IgD-negative memory B cell (primary cell): ENCODE results near the gene BOC. TPM values are rescaled to one million over a fixed set of nuclear protein-coding genes. Genes with fewer than 3 reads are reported as not detected.
A peak's percentile ranks its signal among the peaks of the same experiment; 100 is the strongest.

Experiments used
- H3K27ac Mint-ChIP-seq, 3 donors: one replicate each; pipeline ENCODE4 v1.8.0; 2020 to 2022; ENCODE audit warnings: mild to moderate bottlenecking in 3 of 3, mixed read lengths in 3 of 3, moderate library complexity in 1 of 3
- H3K27me3 Mint-ChIP-seq: one replicate; pipeline ENCODE4 v1.8.0; 2021; ENCODE audit warnings: mixed read lengths
- H3K36me3 Mint-ChIP-seq: one replicate; pipeline ENCODE4 v1.8.0; 2020; ENCODE audit warnings: mild to moderate bottlenecking, mixed read lengths
- H3K4me1 Mint-ChIP-seq, 3 donors: one replicate each; pipeline ENCODE4 v1.8.0; 2020 to 2022; ENCODE audit warnings: mixed read lengths in 3 of 3, mild to moderate bottlenecking in 1 of 3
- H3K4me3 Mint-ChIP-seq, 4 donors: one replicate each; pipeline ENCODE4 v1.8.0; 2020 to 2022; ENCODE audit warnings: mild to moderate bottlenecking in 4 of 4, mixed read lengths in 4 of 4, moderate library complexity in 3 of 4
- H3K9me3 Mint-ChIP-seq, 3 donors: one replicate each; pipeline ENCODE4 v1.8.0; 2020 to 2021; ENCODE audit warnings: mixed read lengths in 3 of 3, mild to moderate bottlenecking in 1 of 3
- polyA plus RNA-seq: library from polyadenylated mRNA; unstranded; fragments of 300-500 nt; fragmentation: Illumina TruSeq; gene quantifications from one replicate; pipeline ENCODE4 v1.2.3, GENCODE V29; 2021

The BOC gene
- polyA plus RNA-seq, 1 donor from 2014 or later = 0.70 TPM

- Mint-ChIP-seq H3K27me3 (peaks cover 37% of the 10 kb centered on the region), H3K9me3 (no peaks in the 10 kb centered on the region), H3K36me3 (peaks cover 2% of the 10 kb centered on the region), H3K4me3 (peak overlapping the region in 3 of 4 donors; percentile 70 to 91 (median 86)), H3K27ac (no peak overlapping the region), H3K4me1 (peaks cover 3 to 10% (median 8%) of the 10 kb centered on the region in 3 donors)
Observed at GRCh38 chr3:113212844-113213375, 1.6 kb downstream of the BOC start.

- Mint-ChIP-seq H3K4me1 (peaks cover 3 to 10% (median 8%) of the 10 kb centered on the region in 3 donors), H3K36me3 (peaks cover 2% of the 10 kb centered on the region), H3K27ac (no peak overlapping the region), H3K27me3 (peaks cover 37% of the 10 kb centered on the region), H3K9me3 (no peaks in the 10 kb centered on the region), H3K4me3 (peak overlapping the region in 2 of 4 donors; percentile 39 to 69)
Observed at GRCh38 chr3:113213896-113214587, 2.7 kb downstream of the BOC start.

DNA sequence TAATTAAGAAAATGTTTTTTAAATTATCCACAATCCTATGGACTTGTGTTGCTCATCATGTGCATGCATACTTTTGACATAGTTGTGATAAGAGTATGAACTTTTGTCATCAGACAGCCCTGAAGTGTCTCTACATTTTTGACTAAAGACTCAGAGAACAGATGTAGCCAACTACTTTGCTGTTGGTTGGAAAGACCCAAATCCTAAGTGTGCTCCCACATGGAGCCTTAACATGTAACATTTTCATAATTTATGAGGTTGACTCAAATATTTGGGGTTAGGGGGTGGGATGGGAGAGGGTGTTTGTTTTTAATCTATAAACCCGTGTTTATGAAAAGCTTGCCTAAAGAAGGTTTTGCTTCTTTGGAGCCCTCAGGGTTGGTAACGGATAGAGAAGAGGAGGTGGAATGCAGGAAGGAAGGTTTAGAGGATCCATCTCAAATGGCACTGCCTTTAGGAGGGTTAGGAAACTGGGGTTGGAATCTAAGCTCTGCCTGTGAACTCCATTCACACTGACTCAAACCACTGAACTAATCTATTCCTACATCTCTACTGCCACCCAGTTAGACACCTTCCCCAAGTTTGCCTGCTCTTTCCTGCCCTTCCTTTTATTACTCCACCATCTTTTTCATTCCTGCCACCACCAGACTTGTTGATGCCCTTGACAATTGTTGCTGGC is 3.7 kb downstream of the BOC start:
- H3K4me3 Mint-ChIP-seq = no peak overlapping the region
- H3K36me3 Mint-ChIP-seq = peaks cover 2% of the 10 kb centered on the region
- H3K27ac Mint-ChIP-seq = no peak overlapping the region
- no peaks in the 10 kb centered on the region for H3K9me3 Mint-ChIP-seq
- peaks cover 37% of the 10 kb centered on the region for H3K27me3 Mint-ChIP-seq
- H3K4me1 Mint-ChIP-seq = peaks cover 3 to 8% (median 4%) of the 10 kb centered on the region in 3 donors

DNA sequence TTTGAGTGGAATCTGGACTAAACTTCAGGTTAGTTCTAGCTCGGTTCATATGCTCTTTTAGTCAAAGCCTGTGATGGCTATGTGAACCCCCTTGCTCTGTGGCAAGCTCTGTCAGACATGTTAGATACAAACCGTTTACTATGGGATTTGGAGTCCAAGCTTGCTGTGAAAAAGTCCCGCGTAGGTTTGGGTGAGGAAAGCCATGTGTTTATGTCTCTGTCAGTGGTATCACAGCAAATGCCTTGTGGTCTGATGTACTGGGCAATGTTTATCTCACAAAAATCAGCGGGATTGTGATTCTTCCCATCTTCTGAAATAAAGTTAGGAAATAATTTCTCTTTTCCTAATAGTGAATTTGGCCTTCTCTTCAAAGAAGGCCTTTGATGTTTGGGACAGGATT is 5.0 kb downstream of the BOC start:
- no peaks in the 10 kb centered on the region for H3K9me3 Mint-ChIP-seq
- H3K36me3 Mint-ChIP-seq = peaks cover 3% of the 10 kb centered on the region
- peaks cover 26% of the 10 kb centered on the region for H3K27me3 Mint-ChIP-seq
- no peak overlapping the region for H3K4me3 Mint-ChIP-seq
- no peak overlapping the region for H3K27ac Mint-ChIP-seq
- peaks cover 0 to 4% (median 3%) of the 10 kb centered on the region in 3 donors for H3K4me1 Mint-ChIP-seq

- Mint-ChIP-seq H3K27ac (no peak overlapping the region), H3K4me3 (no peak overlapping the region), H3K4me1 (no peaks in the 10 kb centered on the region), H3K27me3 (peaks cover 17% of the 10 kb centered on the region), H3K9me3 (no peaks in the 10 kb centered on the region), H3K36me3 (peaks cover 1% of the 10 kb centered on the region)
Observed at GRCh38 chr3:113218011-113218680, 6.8 kb downstream of the BOC start.

DNA sequence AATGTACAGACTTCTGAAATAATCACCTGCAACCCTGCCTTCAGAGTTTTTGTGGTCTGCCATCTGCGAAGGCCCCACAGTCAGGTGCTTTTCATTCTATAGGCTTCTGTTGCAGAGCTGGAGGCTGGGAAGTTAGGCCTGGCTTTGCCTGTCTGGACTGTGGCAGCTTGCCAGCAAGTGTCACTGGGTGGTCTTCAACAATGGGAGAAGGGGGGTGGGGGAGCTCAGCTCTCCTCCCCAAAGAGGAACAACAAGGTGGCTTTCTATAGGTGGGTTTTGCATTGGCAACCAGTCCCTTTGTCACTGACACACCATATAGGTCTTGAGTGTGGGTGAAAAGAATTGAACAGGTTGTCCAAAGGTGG is 7.3 kb downstream of the BOC start:
- H3K9me3 Mint-ChIP-seq = no peaks in the 10 kb centered on the region
- peaks cover 1% of the 10 kb centered on the region for H3K36me3 Mint-ChIP-seq
- H3K27ac Mint-ChIP-seq = no peak overlapping the region
- peaks cover 0 to 2% (median 1%) of the 10 kb centered on the region in 3 donors for H3K4me1 Mint-ChIP-seq
- H3K4me3 Mint-ChIP-seq = no peak overlapping the region
- peaks cover 14% of the 10 kb centered on the region for H3K27me3 Mint-ChIP-seq

DNA sequence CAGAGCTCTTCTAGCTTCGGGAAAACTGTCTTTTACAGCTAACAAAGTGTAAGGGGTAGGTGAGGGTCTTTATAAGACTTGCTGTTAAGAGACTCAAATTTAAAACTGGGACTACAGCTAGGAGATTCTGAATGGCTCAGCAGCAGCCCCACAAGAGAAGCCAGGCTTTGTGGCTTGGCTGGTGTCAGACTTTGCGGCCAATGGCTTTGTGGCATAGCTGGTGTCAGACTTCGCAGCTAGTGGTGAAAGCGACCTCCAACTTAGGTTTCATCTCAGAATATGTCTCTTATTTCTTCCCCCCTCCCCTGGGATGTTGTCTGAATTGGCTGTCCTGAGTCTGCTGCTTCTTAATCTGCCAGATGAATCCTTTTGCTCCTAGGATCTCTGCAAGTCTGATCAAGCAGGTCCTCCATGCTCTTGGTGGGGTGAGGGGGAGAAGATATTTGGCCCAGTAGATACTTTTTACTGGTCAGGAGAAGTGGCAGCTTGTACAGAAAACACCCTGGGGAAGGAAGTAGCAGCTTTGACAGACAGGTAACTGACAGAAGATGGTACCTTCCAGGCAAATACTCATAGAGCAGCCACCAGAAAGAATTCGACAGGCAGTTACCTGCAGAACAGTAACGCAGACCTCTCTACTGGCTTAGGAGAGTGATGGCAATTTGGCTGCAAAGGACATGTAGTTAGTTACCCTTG is 8.4 kb downstream of the BOC start:
- peaks cover 11% of the 10 kb centered on the region for H3K27me3 Mint-ChIP-seq
- H3K4me1 Mint-ChIP-seq = peaks cover 6 to 8% (median 8%) of the 10 kb centered on the region in 3 donors
- no peaks in the 10 kb centered on the region for H3K9me3 Mint-ChIP-seq
- no peak overlapping the region for H3K4me3 Mint-ChIP-seq
- H3K27ac Mint-ChIP-seq = no peak overlapping the region
- peaks cover 1% of the 10 kb centered on the region for H3K36me3 Mint-ChIP-seq

GRCh38 chr3:113220721-113221120 is 9.4 kb downstream of the BOC start:
- no peak overlapping the region for H3K4me3 Mint-ChIP-seq
- peaks cover 6% of the 10 kb centered on the region for H3K27me3 Mint-ChIP-seq
- peaks cover 1% of the 10 kb centered on the region for H3K36me3 Mint-ChIP-seq
- no peaks in the 10 kb centered on the region for H3K9me3 Mint-ChIP-seq
- H3K27ac Mint-ChIP-seq = no peak overlapping the region
- peaks cover 6 to 10% (median 8%) of the 10 kb centered on the region in 3 donors for H3K4me1 Mint-ChIP-seq

- Mint-ChIP-seq H3K4me3 (no peak overlapping the region), H3K9me3 (no peaks in the 10 kb centered on the region), H3K4me1 (peaks cover 6 to 10% (median 8%) of the 10 kb centered on the region in 3 donors), H3K27ac (no peak overlapping the region), H3K36me3 (peaks cover 1% of the 10 kb centered on the region), H3K27me3 (peaks cover 6% of the 10 kb centered on the region)
Observed at GRCh38 chr3:113221721-113222257, 10.4 kb downstream of the BOC start.

DNA sequence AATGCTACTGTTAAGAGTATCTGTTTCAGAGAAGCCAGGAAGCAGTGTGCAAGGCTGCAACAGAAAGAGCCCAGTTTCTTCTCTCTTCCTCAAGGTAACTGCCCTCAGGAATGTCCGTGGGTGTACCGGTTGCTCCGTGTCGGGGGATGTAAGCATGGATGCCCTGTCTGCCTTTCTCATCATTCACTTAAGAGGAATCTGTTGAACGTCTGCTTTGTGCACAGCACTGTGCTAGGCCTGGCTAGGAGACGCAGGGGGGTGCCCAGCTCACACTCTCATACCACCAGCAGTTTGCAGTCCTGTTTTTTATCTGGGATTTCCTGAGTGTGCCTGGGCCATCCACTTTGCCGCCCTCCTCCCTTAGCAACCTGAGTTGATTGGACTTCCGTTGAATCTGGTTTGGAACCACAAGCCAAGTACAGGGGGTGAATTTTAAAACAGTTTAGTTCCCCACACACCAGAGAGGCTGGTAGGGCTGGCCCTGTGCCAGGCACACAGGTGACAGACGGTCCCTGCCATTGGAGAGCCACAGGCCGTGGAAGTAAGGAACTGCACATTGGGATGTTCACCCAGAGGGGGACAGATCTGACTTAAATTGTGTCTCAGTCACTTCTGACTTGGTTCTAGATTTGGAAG is 11.2 kb downstream of the BOC start:
- peaks cover 1% of the 10 kb centered on the region for H3K36me3 Mint-ChIP-seq
- no peaks in the 10 kb centered on the region for H3K9me3 Mint-ChIP-seq
- no peak overlapping the region for H3K27ac Mint-ChIP-seq
- H3K4me1 Mint-ChIP-seq = peaks cover 6 to 10% (median 8%) of the 10 kb centered on the region in 3 donors
- no peak overlapping the region for H3K4me3 Mint-ChIP-seq
- H3K27me3 Mint-ChIP-seq = peaks cover 6% of the 10 kb centered on the region

DNA sequence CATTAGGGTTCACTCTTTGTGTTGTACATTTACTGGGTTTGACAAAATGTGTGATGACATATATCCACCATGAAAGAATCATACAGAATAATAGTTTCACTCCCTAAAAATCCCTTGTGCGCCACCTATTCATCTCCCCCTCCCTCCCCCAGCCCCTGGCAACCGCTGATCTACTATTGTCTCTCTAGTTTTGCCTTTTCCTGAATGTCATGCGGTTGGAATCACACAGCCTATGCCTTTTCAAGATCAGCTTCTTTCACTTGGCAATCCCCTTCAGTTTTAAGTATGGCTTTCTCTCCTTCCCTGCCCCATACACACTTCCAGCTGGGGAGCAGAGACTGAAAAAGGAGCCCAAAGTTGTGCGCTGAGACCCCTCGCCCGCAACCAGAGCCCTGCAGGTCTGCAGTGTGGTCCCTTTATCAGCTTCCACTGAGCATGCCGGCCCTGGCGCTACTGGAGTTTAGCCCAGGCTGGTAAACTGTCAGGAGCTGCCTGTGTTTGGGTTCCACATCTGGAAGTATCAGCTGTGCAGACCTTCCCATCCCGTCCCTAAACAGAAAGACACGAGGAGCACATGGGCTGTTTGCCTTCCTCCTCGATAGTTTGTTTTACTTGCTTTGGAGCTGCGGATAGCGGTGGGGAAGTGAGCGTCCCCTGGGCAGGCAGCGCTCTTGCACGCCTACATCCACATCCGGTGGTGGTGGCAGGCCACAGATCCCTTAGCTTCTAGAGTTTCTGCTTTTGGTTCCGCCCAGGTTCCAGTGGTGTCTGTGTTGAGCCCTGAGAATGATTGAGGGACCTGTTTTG is 12.3 kb downstream of the BOC start:
- H3K9me3 Mint-ChIP-seq = no peaks in the 10 kb centered on the region
- H3K4me1 Mint-ChIP-seq = peaks cover 6 to 10% (median 8%) of the 10 kb centered on the region in 3 donors
- H3K27ac Mint-ChIP-seq = peak overlapping the region in 1 of 3 donors; percentile 89
- H3K4me3 Mint-ChIP-seq = peak overlapping the region in 3 of 4 donors; percentile 31 to 86 (median 70)
- peaks cover 6% of the 10 kb centered on the region for H3K27me3 Mint-ChIP-seq
- H3K36me3 Mint-ChIP-seq = peaks cover 1% of the 10 kb centered on the region

GRCh38 chr3:113225286-113225685 is 13.9 kb downstream of the BOC start:
- Mint-ChIP-seq H3K36me3 (peaks cover 1% of the 10 kb centered on the region), H3K9me3 (no peaks in the 10 kb centered on the region), H3K27me3 (peaks cover 6% of the 10 kb centered on the region), H3K4me3 (peak overlapping the region in 1 of 4 donors; percentile 45), H3K4me1 (peaks cover 6 to 10% (median 8%) of the 10 kb centered on the region in 3 donors), H3K27ac (no peak overlapping the region)

DNA sequence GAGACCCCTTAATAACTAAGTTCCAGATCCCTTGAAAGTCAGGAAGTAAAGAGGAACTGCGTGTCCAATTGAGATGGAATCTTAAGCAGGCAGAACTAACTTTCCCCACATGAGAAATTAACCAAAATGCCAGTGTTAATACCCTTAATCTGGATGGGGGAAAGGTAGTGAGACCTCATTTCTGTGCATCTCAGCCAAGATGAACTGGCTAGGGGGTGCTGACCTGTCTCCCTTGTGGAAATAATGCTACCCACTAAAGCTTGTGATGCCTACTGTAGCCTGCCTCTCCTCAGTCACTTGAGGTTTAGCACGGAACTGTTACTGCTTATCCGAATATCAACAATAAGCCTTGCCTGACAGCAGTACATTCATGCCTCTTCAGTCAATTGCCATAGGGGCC is 15.1 kb downstream of the BOC start:
- Mint-ChIP-seq H3K4me1 (peaks cover 6 to 10% (median 8%) of the 10 kb centered on the region in 3 donors), H3K36me3 (no peaks in the 10 kb centered on the region), H3K27ac (no peak overlapping the region), H3K9me3 (no peaks in the 10 kb centered on the region), H3K27me3 (peaks cover 6% of the 10 kb centered on the region), H3K4me3 (no peak overlapping the region)
